ENCODE measurements around the gene SPPL3.
"Not testable (repeated sequence)": the region's sequence is repeated elsewhere in the genome, so short reads cannot be mapped to it uniquely, and the experiment has no call there.

The SPPL3 gene

GRCh38 chr12:120841525-120841924 lies 62.6 kb downstream of the SPPL3 start:
- TF ChIP-seq CTCF (IDR thresholded peaks at IDR 0.05; ENCODE audit: low read depth, low read length) = no peak
- no peak overlapping the region for H3K27ac ChIP-seq

GRCh38 chr12:120839503-120839902 lies 64.7 kb downstream of the SPPL3 start:
- TF ChIP-seq CTCF (IDR thresholded peaks at IDR 0.05; ENCODE audit: low read depth, low read length) = no peak
- Histone ChIP-seq H3K9me3 (ENCODE audit: severe bottlenecking) (no peaks in the 10 kb centered on the region), H3K36me3 (no peaks in the 10 kb centered on the region), H3K27me3 (ENCODE audit: insufficient read depth, low read depth, severe bottlenecking) (no peaks in the 10 kb centered on the region), H3K27ac (no peak overlapping the region), H3K4me3 (ENCODE audit: low read depth, low read length) (no peak overlapping the region)
- no peak for DNase-seq

More at GRCh38 chr12:120841525-120841924, 62.6 kb downstream of the SPPL3 start:
- Histone ChIP-seq H3K4me3 (ENCODE audit: low read depth, low read length) (no peak overlapping the region), H3K36me3 (no peaks in the 10 kb centered on the region), H3K9me3 (ENCODE audit: severe bottlenecking) (no peaks in the 10 kb centered on the region), H3K27me3 (ENCODE audit: insufficient read depth, low read depth, severe bottlenecking) (no peaks in the 10 kb centered on the region)
- DNase-seq = no peak

- H3K27ac ChIP-seq; H3K36me3 ChIP-seq; H3K4me3 ChIP-seq (ENCODE audit: low read depth, low read length); DNase-seq; H3K27me3 ChIP-seq (ENCODE audit: insufficient read depth, low read depth, severe bottlenecking); H3K9me3 ChIP-seq (ENCODE audit: severe bottlenecking): not testable (repeated sequence)
These were observed 65.4 kb downstream of the SPPL3 start for GRCh38 chr12:120838629-120839383.

GRCh38 chr12:120836114-120836684 lies 68.0 kb downstream of the SPPL3 start:
- no peak overlapping the region for H3K4me3 ChIP-seq (ENCODE audit: low read depth, low read length)
- DNase-seq = no peak
- no peaks in the 10 kb centered on the region for H3K9me3 ChIP-seq (ENCODE audit: severe bottlenecking)
- H3K27me3 ChIP-seq (ENCODE audit: insufficient read depth, low read depth, severe bottlenecking) = no peaks in the 10 kb centered on the region
- no peak for TF ChIP-seq CTCF (IDR thresholded peaks at IDR 0.05; ENCODE audit: low read depth, low read length)
- H3K27ac ChIP-seq = no peak overlapping the region
- no peaks in the 10 kb centered on the region for H3K36me3 ChIP-seq

- no peak overlapping the region for H3K4me3 ChIP-seq (ENCODE audit: low read depth, low read length)
- H3K36me3 ChIP-seq = no peaks in the 10 kb centered on the region
- H3K9me3 ChIP-seq (ENCODE audit: severe bottlenecking) = no peaks in the 10 kb centered on the region
- TF ChIP-seq CTCF (IDR thresholded peaks at IDR 0.05; ENCODE audit: low read depth, low read length) = no peak
- no peak overlapping the region for H3K27ac ChIP-seq
- H3K27me3 ChIP-seq (ENCODE audit: insufficient read depth, low read depth, severe bottlenecking) = no peaks in the 10 kb centered on the region
- DNase-seq = no peak
These were observed 68.5 kb downstream of the SPPL3 start for GRCh38 chr12:120835657-120836056.

GRCh38 chr12:120835304-120835612 lies 68.9 kb downstream of the SPPL3 start:
- Histone ChIP-seq H3K4me3 (ENCODE audit: low read depth, low read length) (no peak overlapping the region), H3K36me3 (no peaks in the 10 kb centered on the region), H3K9me3 (ENCODE audit: severe bottlenecking) (no peaks in the 10 kb centered on the region), H3K27ac (no peak overlapping the region), H3K27me3 (ENCODE audit: insufficient read depth, low read depth, severe bottlenecking) (no peaks in the 10 kb centered on the region)
- no peak for DNase-seq
- no peak for TF ChIP-seq CTCF (IDR thresholded peaks at IDR 0.05; ENCODE audit: low read depth, low read length)

Data from WERI-Rb-1 (cell line).